Tibial nerve (tissue), 4 donors: Measurements from ENCODE around the gene CNKSR1.

ENCODE experiments used
- CTCF ChIP-seq, 5 experiments: fragments of 200-600 bp in 3 of 5; fragments of 450-650 bp in 2 of 5; sonication (generic) in 3 of 5; IDR thresholded peaks; one replicate each; pipeline ENCODE4 v1.5.1; 2016 to 2019; ENCODE audit warnings: antibody characterized with exemption in 5 of 5, mild to moderate bottlenecking in 3 of 5, moderate library complexity in 2 of 5
- EP300 ChIP-seq, 2 donors: sonication (generic); formaldehyde crosslinking; IDR thresholded peaks; one replicate each; pipeline ENCODE4 v1.6.1; 2017; ENCODE audit warnings: antibody characterized with exemption in 2 of 2, mild to moderate bottlenecking in 1 of 2

- peak; percentile 78 to 92 (median 89) for TF ChIP-seq CTCF (IDR thresholded peaks at IDR 0.05)
- TF ChIP-seq EP300 (IDR thresholded peaks at IDR 0.05): no peak
Observed at GRCh38 chr1:26164036-26164860, 13.0 kb upstream of the CNKSR1 start.
